IPS-18c (cell line): Measurements from ENCODE around the gene SEZ6L.

ENCODE experiments used
- H3K4me3 ChIP-seq: 2 replicates; pipeline ENCODE4 v1.7.0; 2013; ENCODE audit warnings: low read depth, mild to moderate bottlenecking, low read length, moderate library complexity; ENCODE audit not compliant: insufficient read depth
- H3K9me3 ChIP-seq: one replicate; pipeline ENCODE4 v1.6.1; 2013; ENCODE audit warnings: mild to moderate bottlenecking, low read length, moderate library complexity; ENCODE audit not compliant: control insufficient read depth, insufficient read depth

SEZ6L gene

DNA sequence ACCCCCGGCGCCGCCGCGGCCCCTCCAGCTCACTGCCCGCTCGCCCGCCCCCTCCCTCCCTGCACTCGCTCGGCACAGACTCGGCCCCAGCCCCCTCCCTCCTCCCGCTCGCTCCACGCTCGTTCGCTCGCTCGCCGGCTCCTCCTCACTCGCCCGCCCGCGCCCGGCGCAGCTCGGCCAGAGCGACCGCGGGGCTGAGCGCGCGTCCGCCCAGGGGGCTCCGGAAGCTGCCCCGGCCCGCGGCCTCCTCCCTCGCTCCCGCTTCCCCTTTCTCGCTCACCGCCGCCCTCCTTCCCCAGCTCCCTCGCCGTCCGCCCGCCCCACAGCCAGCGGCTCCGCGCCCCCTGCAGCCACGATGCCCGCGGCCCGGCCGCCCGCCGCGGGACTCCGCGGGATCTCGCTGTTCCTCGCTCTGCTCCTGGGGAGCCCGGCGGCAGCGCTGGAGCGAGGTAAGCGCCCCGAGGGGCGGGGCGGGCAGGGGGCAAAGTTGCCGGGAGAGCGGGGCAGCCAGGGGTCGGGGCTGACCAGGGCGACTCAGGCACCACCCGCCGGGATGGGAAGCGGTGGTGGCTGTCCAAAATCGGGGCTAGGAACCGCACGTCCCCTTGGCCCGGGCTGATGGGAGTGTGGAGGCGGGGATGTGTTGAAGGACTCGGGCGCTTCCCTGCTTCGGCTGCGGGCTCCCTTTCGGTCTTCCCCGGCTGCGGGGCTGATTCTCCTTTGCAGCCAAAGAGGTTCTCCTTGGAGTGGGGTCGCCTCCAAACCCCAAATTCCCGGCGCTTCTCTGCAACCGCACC, at the start of gene SEZ6L:
SEZ6L (plus strand) TSS at position 148 of the 797 bp plus-strand sequence; CDS start at position 356, 208 bp downstream.
- no peaks in the 10 kb centered on the region for H3K9me3 ChIP-seq
- H3K4me3 ChIP-seq, result peak within 1 kb of the TSS; percentile 71

DNA sequence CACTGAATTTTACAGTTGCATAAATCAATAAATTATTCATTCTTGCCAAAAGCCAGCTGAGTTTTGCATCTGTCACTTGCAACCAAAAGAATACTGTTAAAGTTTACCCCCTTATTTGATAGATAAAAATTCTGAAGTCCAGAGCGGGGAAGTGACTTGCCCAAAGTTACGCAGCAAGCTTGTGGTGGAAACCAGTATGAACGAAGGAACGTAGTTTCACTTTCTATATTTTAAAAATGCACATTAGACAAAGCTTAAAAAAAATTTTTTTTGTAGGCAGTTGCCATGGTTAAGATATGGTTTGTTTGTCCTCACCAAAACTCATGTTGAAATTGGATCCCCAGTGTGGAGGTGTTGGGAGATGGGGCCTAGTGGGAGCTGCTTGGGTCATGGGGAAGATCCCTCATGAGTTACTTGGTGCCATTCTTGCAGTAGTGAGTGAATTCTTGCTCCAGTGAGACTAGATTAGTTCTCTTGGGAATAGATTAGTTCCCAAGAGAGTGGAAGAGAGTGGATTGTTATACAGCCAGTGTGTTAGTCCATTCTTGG, 46.3 kb upstream of the SEZ6L start:
- no peaks in the 10 kb centered on the region for H3K9me3 ChIP-seq
- H3K4me3 ChIP-seq, result no peak overlapping the region

DNA sequence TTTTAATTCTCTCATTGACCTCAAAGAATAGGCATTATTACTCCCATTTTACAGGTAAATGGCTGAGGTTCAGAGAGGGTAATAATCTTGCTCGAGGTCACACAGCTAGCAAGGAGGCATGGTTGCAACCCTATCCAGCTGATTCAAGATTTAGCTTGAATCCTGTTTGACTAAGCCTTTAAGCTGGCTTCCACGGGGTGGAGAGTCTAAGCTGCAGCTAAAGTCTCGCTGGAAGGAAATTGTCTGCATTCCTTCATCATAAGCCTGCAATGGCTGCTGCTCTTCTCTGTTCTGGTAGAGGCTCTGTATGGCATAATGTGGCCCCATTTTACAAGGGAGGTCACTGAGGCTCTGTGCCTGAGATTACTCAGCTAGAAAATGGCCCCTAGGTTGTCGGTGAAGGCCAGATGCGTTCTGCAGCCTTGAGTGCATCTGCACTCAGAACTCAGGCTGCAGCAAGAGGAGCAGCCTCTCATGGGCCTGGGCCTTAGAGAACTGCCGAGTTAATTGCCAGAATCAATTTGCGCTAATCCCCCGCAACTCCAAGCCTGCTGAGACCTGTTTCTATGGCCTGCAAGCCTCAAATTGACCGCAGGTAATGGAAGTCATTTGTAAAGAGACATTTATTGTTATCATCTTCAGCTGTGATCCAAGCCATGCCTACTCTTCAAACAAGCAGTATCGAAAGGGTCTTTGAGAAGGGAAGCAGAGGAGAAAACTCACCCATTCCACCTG, 44.1 kb upstream of the SEZ6L start:
- H3K9me3 ChIP-seq, result no peaks in the 10 kb centered on the region
- no peak overlapping the region for H3K4me3 ChIP-seq

DNA sequence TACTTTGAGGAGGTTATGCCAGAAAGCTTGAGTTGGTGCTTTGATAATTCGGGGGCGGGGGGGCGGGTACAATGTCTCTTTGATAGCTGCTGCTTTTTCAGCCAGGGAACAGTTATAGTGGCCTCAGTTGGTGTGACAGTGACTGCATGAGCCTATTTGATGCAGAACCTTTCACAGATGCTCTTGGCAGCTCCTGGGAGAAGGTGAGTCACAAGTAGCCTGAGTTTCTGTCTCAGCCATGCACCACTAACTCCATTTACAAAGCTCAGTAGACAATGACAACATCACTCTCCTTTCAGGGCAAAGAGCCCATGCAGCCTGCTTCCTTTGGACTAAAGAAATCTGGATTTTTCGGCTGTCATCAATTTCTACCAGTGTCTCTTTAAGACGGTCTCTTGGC, 42.1 kb upstream of the SEZ6L start:
- H3K4me3 ChIP-seq, result no peak overlapping the region
- H3K9me3 ChIP-seq, result no peaks in the 10 kb centered on the region

DNA sequence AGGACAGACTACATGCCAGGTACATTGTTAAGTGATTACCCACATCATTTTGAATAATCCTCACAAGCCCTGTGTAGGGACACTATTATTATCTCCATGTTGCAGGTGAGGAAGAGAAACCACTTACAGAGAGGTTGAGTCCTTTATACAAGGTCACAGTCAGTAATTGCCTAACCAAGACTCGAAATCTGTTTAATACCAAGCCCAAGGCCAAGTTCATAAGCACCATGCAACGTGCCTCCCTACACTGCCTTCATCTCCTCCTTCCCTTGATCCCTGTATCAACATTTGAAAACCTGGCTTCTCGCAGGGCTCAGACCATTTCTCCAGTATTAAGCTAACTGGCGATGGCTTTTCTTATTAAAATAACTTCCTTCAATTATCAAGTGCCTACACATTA, 41.7 kb upstream of the SEZ6L start:
- Histone ChIP-seq H3K4me3 (no peak overlapping the region), H3K9me3 (no peaks in the 10 kb centered on the region)

GRCh38 chr22:26131589-26132154, 37.6 kb upstream of the SEZ6L start:
- Histone ChIP-seq H3K9me3 (no peaks in the 10 kb centered on the region), H3K4me3 (no peak overlapping the region; the same call in 1 of the 2 replicates)

GRCh38 chr22:26134654-26135330, 34.5 kb upstream of the SEZ6L start:
- no peaks in the 10 kb centered on the region for H3K9me3 ChIP-seq
- H3K4me3 ChIP-seq, result no peak overlapping the region

DNA sequence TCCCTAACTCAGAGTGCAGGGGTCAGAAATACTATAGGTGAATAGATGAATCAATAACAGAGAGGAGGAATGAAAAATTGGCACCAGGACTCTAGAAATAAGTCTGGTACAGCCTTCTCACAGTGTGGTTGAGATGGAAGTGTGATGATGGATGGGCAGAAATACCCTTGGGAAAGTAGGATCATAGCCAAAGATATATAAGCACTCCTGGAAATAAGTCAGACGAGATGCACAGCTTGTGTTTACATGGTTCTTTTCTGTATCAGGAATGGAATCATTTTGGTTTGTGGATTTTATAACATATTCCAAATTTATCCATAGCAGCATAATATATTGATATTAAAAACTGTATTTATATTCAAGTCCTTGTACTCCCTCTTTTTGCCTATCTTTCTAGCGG, 33.5 kb upstream of the SEZ6L start:
- no peaks in the 10 kb centered on the region for H3K9me3 ChIP-seq
- H3K4me3 ChIP-seq, result no peak overlapping the region

DNA sequence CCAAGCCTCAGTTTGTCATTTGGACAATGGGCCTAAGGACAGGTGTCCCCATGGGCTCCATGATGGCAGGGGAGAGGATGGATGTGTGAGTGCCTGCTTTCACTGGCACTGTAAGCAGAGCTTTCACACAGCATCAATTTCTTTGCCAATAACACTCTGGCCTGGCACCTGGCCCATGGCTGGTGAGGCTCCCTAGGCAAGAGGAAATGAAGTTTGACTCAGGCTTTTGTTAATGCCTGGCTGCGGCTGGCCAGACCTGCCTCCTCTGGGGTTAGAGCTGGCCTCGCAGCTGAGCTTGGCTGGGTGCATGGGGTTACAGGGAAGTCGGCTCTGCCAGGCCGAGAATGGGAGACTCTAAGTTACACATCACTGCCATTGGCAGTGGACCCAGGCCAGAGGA, 30.0 kb upstream of the SEZ6L start:
- H3K9me3 ChIP-seq, result no peaks in the 10 kb centered on the region
- no peak overlapping the region for H3K4me3 ChIP-seq

- Histone ChIP-seq H3K4me3 (no peak overlapping the region), H3K9me3 (no peaks in the 10 kb centered on the region)
Measured at GRCh38 chr22:26141831-26142230, 27.4 kb upstream of the SEZ6L start.

DNA sequence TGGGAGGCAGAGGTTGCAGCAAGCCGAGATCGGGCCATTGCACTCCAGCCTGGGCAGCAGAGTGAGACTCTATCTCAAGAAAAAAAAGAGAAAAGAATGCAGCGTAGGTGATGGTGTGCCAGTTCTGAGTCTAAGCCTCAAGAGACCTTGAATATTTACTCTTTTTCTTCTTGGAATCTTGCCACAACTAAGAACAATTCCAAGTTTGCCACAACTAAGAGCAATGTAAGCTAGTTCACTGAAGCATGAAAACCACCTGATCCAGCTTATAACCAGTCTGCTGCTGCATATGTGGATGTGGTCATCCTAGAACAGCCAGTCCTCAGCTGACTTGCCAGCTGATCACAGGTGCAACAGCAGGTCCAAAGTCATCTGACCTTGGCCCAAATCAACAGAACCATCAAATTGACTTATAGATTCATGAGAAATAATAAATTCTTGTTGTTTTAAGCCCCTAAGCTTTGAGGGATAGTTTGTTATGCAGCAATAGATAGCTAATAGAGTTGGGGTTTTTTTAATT, 25.4 kb upstream of the SEZ6L start:
- Histone ChIP-seq H3K4me3 (no peak overlapping the region), H3K9me3 (no peaks in the 10 kb centered on the region)

DNA sequence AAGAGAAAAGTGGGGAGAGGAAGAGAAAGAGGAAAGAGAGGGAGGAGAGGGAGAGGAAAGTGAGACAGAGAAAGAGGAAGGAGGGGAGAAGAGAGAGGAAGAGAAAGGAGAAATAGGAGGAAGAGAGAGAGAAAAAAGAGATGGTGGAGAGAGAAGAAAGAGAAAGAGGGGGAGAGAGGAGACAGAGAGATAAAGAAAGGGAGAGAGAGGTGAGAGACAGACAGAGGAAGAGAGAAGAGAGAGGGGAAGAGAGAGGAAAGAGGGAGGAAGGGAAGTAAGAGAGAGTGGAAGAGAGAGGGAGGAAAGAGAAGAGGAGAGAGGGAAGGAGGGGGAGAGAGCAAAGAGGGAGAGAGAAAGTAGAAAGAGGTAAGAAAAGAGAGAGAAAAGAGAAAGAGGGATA, 9.4 kb upstream of the SEZ6L start:
- no peaks in the 10 kb centered on the region for H3K9me3 ChIP-seq
- no peak overlapping the region for H3K4me3 ChIP-seq

DNA sequence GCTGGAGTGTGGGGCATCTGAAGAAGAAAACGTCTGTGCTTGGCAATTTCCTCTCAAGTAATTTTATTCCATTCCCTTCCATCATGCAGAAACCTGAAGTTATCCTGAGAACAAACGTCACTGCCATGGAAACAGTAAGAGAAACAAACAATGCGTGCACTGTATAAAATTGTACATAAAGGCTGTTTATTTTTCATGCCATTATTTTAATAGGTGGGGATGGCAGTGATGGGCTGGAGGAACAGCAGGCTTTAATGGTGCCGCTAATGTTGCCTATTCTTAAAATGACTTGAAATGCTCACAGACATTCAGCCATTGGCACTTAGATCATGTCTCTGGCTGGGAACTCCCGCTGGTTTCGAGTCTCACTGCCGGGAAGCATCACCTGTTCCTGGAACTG, 7.5 kb upstream of the SEZ6L start:
- no peak overlapping the region for H3K4me3 ChIP-seq
- no peaks in the 10 kb centered on the region for H3K9me3 ChIP-seq

GRCh38 chr22:26162926-26163325, 6.3 kb upstream of the SEZ6L start:
- no peak overlapping the region for H3K4me3 ChIP-seq
- no peaks in the 10 kb centered on the region for H3K9me3 ChIP-seq

- H3K4me3 ChIP-seq, result no peak overlapping the region
Measured at GRCh38 chr22:26164174-26164573, 5.1 kb upstream of the SEZ6L start.

GRCh38 chr22:26168330-26168851, 871 bp upstream of the SEZ6L start:
- no peak overlapping the region for H3K4me3 ChIP-seq
- no peaks in the 10 kb centered on the region for H3K9me3 ChIP-seq

More at GRCh38 chr22:26164174-26164573, 5.1 kb upstream of the SEZ6L start:
- no peaks in the 10 kb centered on the region for H3K9me3 ChIP-seq

- H3K9me3 ChIP-seq, result no peaks in the 10 kb centered on the region
- H3K4me3 ChIP-seq, result peak overlapping the region; percentile 71
Measured at GRCh38 chr22:26168939-26169314, 335 bp upstream of the SEZ6L start.
